ENCODE measurements around the gene EPHA8.

GRCh38 chr1:22533244-22533895, 29.9 kb upstream of the EPHA8 start:
- TF ChIP-seq ZSCAN5A (CRISPR knock-in tag; IDR thresholded peaks at IDR 0.05; ENCODE audit: borderline replicate concordance) (no peak), ZNF446 (CRISPR knock-in tag; IDR thresholded peaks at IDR 0.05) (no peak), IRX3 (CRISPR knock-in tag; IDR thresholded peaks at IDR 0.05; ENCODE audit: borderline replicate concordance, low read depth) (no peak), CTCF (CRISPR knock-in tag; IDR thresholded peaks at IDR 0.05) (no peak), MAFK (conservative IDR thresholded peaks at IDR 0.05 in 1 of 2, IDR thresholded peaks at IDR 0.05 in 1 of 2; ENCODE audit: low read length in 2 of 2) (no peak), ZSCAN31 (CRISPR knock-in tag; IDR thresholded peaks at IDR 0.05; ENCODE audit: low read depth) (no peak), ZNF431 (CRISPR knock-in tag; IDR thresholded peaks at IDR 0.05; ENCODE audit: borderline replicate concordance, low read depth) (no peak), ZNF639 (CRISPR knock-in tag; conservative IDR thresholded peaks at IDR 0.05) (no peak), BHLHE40 (IDR thresholded peaks at IDR 0.05; ENCODE audit: low read length) (no peak), NR2C2 (CRISPR knock-in tag; IDR thresholded peaks at IDR 0.05; ENCODE audit: borderline replicate concordance) (no peak)
